HFF-Myc (cell line): ENCODE measurements around the gene FAR2.

Experiments
- DNase-seq: peaks from one replicate; pipeline ENCODE4 v3.0.0-alpha.2; 2011; ENCODE audit warnings: low read depth; ENCODE audit errors: extremely low read depth
- H3K4me3 ChIP-seq: replicated peaks from 2 replicates; pipeline ENCODE4 v1.5.1; 2011; ENCODE audit warnings: low read depth, mild to moderate bottlenecking, control low read depth, low read length
- TF ChIP-seq, protein P1 (sequence below): IDR thresholded peaks from 2 replicates; pipeline ENCODE4 v1.5.1; 2012; ENCODE audit warnings: mild to moderate bottlenecking, low read depth, low read length, control low read depth; ENCODE audit errors: missing control alignments

FAR2 gene

GRCh38 chr12:29317556-29318363, 168.7 kb downstream of the FAR2 start:
- TF ChIP-seq, protein P1, sequence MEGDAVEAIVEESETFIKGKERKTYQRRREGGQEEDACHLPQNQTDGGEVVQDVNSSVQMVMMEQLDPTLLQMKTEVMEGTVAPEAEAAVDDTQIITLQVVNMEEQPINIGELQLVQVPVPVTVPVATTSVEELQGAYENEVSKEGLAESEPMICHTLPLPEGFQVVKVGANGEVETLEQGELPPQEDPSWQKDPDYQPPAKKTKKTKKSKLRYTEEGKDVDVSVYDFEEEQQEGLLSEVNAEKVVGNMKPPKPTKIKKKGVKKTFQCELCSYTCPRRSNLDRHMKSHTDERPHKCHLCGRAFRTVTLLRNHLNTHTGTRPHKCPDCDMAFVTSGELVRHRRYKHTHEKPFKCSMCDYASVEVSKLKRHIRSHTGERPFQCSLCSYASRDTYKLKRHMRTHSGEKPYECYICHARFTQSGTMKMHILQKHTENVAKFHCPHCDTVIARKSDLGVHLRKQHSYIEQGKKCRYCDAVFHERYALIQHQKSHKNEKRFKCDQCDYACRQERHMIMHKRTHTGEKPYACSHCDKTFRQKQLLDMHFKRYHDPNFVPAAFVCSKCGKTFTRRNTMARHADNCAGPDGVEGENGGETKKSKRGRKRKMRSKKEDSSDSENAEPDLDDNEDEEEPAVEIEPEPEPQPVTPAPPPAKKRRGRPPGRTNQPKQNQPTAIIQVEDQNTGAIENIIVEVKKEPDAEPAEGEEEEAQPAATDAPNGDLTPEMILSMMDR = peak; percentile 69
- peak; percentile 60 for DNase-seq

DNA sequence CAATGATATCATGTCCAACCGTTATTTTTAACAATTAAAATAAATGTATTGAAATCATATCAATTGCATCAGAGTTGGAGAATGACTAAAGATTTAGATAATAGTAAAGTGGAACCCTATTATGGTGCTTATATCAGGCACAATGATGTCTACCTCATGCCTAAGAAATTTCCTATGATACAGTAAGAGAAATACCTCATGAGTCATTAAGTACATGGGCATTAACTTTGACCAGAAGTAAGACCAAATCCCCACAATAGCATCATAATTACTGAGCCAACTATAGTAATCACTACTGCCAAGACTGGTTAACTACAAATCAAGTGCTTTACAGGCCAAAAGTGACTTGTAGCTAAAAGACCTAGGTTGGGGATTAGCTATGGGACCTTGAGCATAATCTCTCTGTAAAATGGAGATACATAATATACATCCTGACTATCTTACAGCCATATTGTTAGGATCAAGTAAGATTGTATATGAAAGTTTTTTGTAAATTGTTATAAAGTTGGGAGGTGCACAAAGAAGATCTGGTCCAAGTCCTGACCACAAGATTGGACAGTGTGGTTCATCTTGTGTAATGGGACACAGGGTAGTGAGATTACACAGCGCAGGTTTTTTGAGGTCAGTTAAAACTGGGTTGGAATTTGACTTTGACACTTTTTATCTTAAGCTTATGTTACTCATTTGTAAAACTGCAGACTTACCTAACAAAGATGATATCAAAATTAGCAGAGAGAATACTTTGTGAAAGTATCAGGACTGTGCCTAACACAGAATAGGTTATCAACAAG, 171.4 kb downstream of the FAR2 start:
- DNase-seq = peak; percentile 7
- H3K4me3 ChIP-seq = no peak overlapping the region
- TF ChIP-seq, protein P1 = no peak

More at GRCh38 chr12:29317556-29318363, 168.7 kb downstream of the FAR2 start:
- H3K4me3 ChIP-seq = no peak overlapping the region

- DNase-seq = no peak
- no peak overlapping the region for H3K4me3 ChIP-seq
- TF ChIP-seq, protein P1 = no peak
Observed at GRCh38 chr12:29322157-29322556, 173.1 kb downstream of the FAR2 start.

GRCh38 chr12:29329411-29329810, 180.3 kb downstream of the FAR2 start:
- TF ChIP-seq, protein P1 = no peak
- DNase-seq = no peak
- H3K4me3 ChIP-seq = no peak overlapping the region

DNA sequence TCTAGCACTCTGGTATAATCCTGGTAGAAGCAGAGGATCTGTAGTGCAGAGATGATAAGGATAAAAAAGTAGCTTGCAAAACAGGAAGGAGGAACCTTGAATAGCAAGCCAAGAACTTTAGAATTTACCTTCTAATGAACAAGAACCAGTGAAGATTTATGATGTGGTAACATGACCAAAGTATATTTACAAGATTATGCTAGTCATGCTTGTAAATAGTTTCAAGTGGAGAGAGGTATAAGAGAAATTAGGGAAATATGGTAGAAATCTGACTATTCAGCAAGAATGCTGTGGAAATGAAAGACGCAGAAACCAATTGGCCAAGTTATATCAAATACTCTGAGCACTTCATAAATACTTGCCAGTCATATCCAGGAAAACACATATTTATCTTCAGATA, 184.1 kb downstream of the FAR2 start:
- DNase-seq = no peak
- TF ChIP-seq, protein P1 = no peak
- no peak overlapping the region for H3K4me3 ChIP-seq

DNA sequence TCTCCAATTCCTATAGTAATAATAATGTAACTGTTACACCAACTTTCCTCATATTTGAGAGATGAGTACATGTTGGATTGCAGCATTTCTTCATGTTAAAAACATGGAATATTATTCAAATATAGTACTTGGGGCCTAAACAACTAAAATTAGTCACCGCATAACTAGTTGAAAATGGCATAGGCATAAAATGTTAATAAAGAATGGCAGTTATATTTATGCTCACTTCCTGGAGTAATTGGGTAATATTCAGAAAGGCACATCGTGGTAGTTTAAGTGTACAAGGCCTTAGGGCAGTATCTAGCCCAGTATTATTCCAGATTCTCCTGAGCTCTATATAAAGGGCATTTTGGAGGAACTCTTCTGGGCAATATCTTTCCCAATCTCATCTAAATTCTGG, 185.9 kb downstream of the FAR2 start:
- H3K4me3 ChIP-seq = no peak overlapping the region
- TF ChIP-seq, protein P1 = no peak
- no peak for DNase-seq
